ENCODE data around the gene GABRB1. TPM values are rescaled to one million over a fixed set of nuclear protein-coding genes. Genes with fewer than 3 reads are reported as not detected.

The GABRB1 gene
- total and polyA plus RNA-seq, 2 donors (not counting 3 experiments of a cell fraction or from before 2014, with no cell fraction given): not detected

DNA sequence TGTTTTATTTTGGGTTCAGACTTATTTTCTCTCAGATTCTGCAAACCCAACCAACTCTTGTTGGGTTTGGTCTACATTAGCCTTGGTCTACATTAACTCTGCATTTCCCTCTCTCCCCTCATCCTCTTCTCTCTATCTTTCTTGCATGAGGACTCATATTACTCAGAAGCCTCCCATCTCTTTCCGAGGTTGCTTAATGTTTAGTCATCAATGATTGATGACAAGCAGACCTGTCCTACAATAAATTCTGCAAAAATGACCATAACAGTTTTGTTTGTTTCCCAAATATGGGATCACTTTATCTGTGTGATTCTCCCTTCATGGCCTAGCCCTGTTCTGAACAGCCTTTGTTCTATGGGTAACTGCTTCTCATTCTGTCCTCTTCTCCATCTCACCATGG is 75.2 kb downstream of the GABRB1 start:
- Histone ChIP-seq H3K9me3 (replicated peaks; ENCODE audit: control insufficient read depth, insufficient read depth, low read length) (no peaks in the 10 kb centered on the region), H3K79me2 (ENCODE audit: control insufficient read depth, insufficient read depth, low read length) (no peaks in the 10 kb centered on the region), H2AFZ (ENCODE audit: low read depth, low read length) (no peak overlapping the region), H3K4me3 (replicated peaks in 1 of 3; ENCODE audit: insufficient read depth in 1 of 3, low read depth in 1 of 3, low read length in 3 of 3) (no peak overlapping the region), H3K27ac (ENCODE audit: insufficient read depth, low read depth, low read length) (no peak overlapping the region), H3K9ac (replicated peaks; ENCODE audit: extremely low read depth, insufficient read depth, low read length) (no peak overlapping the region), H3K36me3 (ENCODE audit: control insufficient read depth in 2 of 2, extremely low read depth in 1 of 2, insufficient read depth in 2 of 2, low read length in 2 of 2) (no peaks in the 10 kb centered on the region), H3K4me1 (ENCODE audit: control insufficient read depth, extremely low read depth, insufficient read depth, low read length) (no peaks in the 10 kb centered on the region), H3K27me3 (ENCODE audit: control insufficient read depth in 2 of 2, insufficient read depth in 2 of 2, low read length in 2 of 2) (peaks cover 0 to 8% of the 10 kb centered on the region in 2 experiments), H3K4me2 (ENCODE audit: insufficient read depth, low read length) (no peak overlapping the region), H3K9me1 (replicated peaks; ENCODE audit: control insufficient read depth, extremely low read depth, insufficient read depth, low read length) (no peaks in the 10 kb centered on the region), H4K20me1 (replicated peaks; ENCODE audit: control insufficient read depth, extremely low read depth, insufficient read depth, low read length) (no peaks in the 10 kb centered on the region)
- TF ChIP-seq POLR2AphosphoS5 (IDR thresholded peaks at IDR 0.05; ENCODE audit: insufficient read depth, low read depth, low read length) (no peak), MYC (IDR thresholded peaks at IDR 0.05; ENCODE audit: low read depth, low read length) (no peak), POLR2A (IDR thresholded peaks at IDR 0.05; ENCODE audit: low read depth, low read length) (no peak), JUN (IDR thresholded peaks at IDR 0.05; ENCODE audit: borderline replicate concordance, insufficient read depth, insufficient read length, low read depth) (no peak), EZH2 (IDR thresholded peaks at IDR 0.05; ENCODE audit: borderline replicate concordance, low read depth, low read length, severe bottlenecking) (no peak), FOS (IDR thresholded peaks at IDR 0.05; ENCODE audit: borderline replicate concordance, insufficient read depth, low read length) (no peak), GATA2 (IDR thresholded peaks at IDR 0.05; ENCODE audit: insufficient read depth, insufficient read length, low read depth, low read length) (no peak)
- TF ChIP-seq, protein P1, sequence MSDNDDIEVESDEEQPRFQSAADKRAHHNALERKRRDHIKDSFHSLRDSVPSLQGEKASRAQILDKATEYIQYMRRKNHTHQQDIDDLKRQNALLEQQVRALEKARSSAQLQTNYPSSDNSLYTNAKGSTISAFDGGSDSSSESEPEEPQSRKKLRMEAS (IDR thresholded peaks at IDR 0.05; ENCODE audit: insufficient read depth, insufficient read length): no peak
- TF ChIP-seq, protein P2, sequence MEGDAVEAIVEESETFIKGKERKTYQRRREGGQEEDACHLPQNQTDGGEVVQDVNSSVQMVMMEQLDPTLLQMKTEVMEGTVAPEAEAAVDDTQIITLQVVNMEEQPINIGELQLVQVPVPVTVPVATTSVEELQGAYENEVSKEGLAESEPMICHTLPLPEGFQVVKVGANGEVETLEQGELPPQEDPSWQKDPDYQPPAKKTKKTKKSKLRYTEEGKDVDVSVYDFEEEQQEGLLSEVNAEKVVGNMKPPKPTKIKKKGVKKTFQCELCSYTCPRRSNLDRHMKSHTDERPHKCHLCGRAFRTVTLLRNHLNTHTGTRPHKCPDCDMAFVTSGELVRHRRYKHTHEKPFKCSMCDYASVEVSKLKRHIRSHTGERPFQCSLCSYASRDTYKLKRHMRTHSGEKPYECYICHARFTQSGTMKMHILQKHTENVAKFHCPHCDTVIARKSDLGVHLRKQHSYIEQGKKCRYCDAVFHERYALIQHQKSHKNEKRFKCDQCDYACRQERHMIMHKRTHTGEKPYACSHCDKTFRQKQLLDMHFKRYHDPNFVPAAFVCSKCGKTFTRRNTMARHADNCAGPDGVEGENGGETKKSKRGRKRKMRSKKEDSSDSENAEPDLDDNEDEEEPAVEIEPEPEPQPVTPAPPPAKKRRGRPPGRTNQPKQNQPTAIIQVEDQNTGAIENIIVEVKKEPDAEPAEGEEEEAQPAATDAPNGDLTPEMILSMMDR (IDR thresholded peaks at IDR 0.05; ENCODE audit: extremely low read depth in 1 of 2, insufficient read depth in 1 of 2, low read depth in 1 of 2, low read length in 2 of 2): no peak
- intact Hi-C loops (cut with micrococcal nuclease) (no loop called here), dilution Hi-C loops (cut with MboI; ENCODE audit: extremely low pct_ligation_motif_present, low sequenced_read_pairs) (no loop called here)
- ChIA-PET POLR2A (no interaction called here), CTCF (interaction anchor here (1.7 to 2.4 kb wide), 2 partner anchors 16 to 175 kb away, joined by 3 to 8 read pairs; no protein-coding TSS in a partner anchor)
- BruUV-seq (replicated peaks): no TSS peak
- no peak for DNase-seq (ENCODE audit: low read depth, low spot score)
- no peak for FAIRE-seq

Data from endothelial cell of umbilical vein (primary cell).